GM12872 (cell line): ENCODE results near the gene NUPR1.

ENCODE experiments used
- CTCF ChIP-seq: IDR thresholded peaks from 3 replicates; pipeline ENCODE4 v1.5.1; 2011; ENCODE audit warnings: low read depth, mild to moderate bottlenecking, low read length, moderate library complexity; ENCODE audit not compliant: insufficient read depth

The NUPR1 gene

GRCh38 chr16:28497386-28497785 is 41.4 kb downstream of the NUPR1 start:
- TF ChIP-seq CTCF, result no peak

GRCh38 chr16:28496844-28497243 is 41.9 kb downstream of the NUPR1 start:
- no peak for TF ChIP-seq CTCF

- TF ChIP-seq CTCF, result no peak
Observed at GRCh38 chr16:28495795-28496749, 42.7 kb downstream of the NUPR1 start.

GRCh38 chr16:28495098-28495793 is 43.5 kb downstream of the NUPR1 start:
- no peak for TF ChIP-seq CTCF

GRCh38 chr16:28494121-28494851 is 44.5 kb downstream of the NUPR1 start, which contains the start of gene APOBR:
Gene APOBR, plus strand, starts transcription at chr16:28494643. Its CDS starts 39 bp downstream, at chr16:28494682.
- TF ChIP-seq CTCF, result no peak

GRCh38 chr16:28492511-28492910 is 46.3 kb downstream of the NUPR1 start:
- no peak for TF ChIP-seq CTCF
